Natural killer cell (primary cell): Measurements from ENCODE around the gene TTLL12. TPM values are rescaled to one million over a fixed set of nuclear protein-coding genes. Genes with fewer than 3 reads are reported as not detected.

Source experiments
- ATAC-seq, 3 donors: fragments of 150-1000 bp in 2 of 3; fragments of 200-7000 bp in 1 of 3; cut with Tn5 transposase; 1 replicate in 1 of 3; 2 replicates in 2 of 3; pipeline ENCODE4 v1.10.0; 2021; ENCODE audit warnings: mild to moderate bottlenecking in 2 of 3, moderate library complexity in 2 of 3
- DNase-seq, 2 donors: peaks; one replicate each; pipeline versions ENCODE4 v3.0.0 to v3.0.0-alpha.2; 2013 to 2021; ENCODE audit warnings: mixed read lengths in 1 of 2
- H3K27ac ChIP-seq: one replicate; pipeline ENCODE4 v1.5.1; 2013; ENCODE audit warnings: mild to moderate bottlenecking, low read length
- H3K27me3 ChIP-seq: one replicate; pipeline ENCODE4 v1.6.1; 2013; ENCODE audit warnings: low read length; ENCODE audit not compliant: control insufficient read depth, insufficient read depth
- H3K36me3 ChIP-seq: one replicate; pipeline ENCODE4 v1.6.1; 2013; ENCODE audit warnings: low read length; ENCODE audit not compliant: control insufficient read depth, insufficient read depth
- H3K4me1 ChIP-seq: one replicate; pipeline ENCODE4 v1.6.1; 2013; ENCODE audit warnings: low read length; ENCODE audit not compliant: control insufficient read depth, insufficient read depth
- H3K4me3 ChIP-seq: one replicate; pipeline ENCODE4 v1.5.1; 2013; ENCODE audit warnings: low read length
- H3K9me3 ChIP-seq: one replicate; pipeline ENCODE4 v1.6.1; 2013; ENCODE audit warnings: low read length; ENCODE audit not compliant: control insufficient read depth, insufficient read depth
- H3K27ac Mint-ChIP-seq, 2 donors: one replicate each; pipeline ENCODE4 v1.8.0; 2022; ENCODE audit warnings: mild to moderate bottlenecking in 2 of 2, mixed read lengths in 2 of 2, moderate library complexity in 1 of 2
- H3K27me3 Mint-ChIP-seq, 2 donors: one replicate each; pipeline ENCODE4 v1.8.0; 2022; ENCODE audit warnings: low read depth in 2 of 2, mixed read lengths in 2 of 2
- H3K36me3 Mint-ChIP-seq: one replicate; pipeline ENCODE4 v1.8.0; 2022; ENCODE audit warnings: mixed read lengths
- H3K4me1 Mint-ChIP-seq, 2 donors: one replicate each; pipeline ENCODE4 v1.8.0; 2022; ENCODE audit warnings: mixed read lengths in 2 of 2
- H3K4me3 Mint-ChIP-seq: one replicate; pipeline ENCODE4 v1.8.0; 2022; ENCODE audit warnings: mild to moderate bottlenecking, moderate library complexity, mixed read lengths
- H3K9me3 Mint-ChIP-seq, 2 donors: one replicate each; pipeline ENCODE4 v1.8.0; 2022; ENCODE audit warnings: mixed read lengths in 2 of 2
- WGBS: methylation state at CpG from one replicate; pipeline ENCODE4 v1.1.7; 2013; ENCODE audit warnings: missing lambda C conversion rate; ENCODE audit not compliant: insufficient coverage; 5-methylcytosine and 5-hydroxymethylcytosine counted together
- intact Hi-C: fragments of 100-400 bp; cut with micrococcal nuclease; formaldehyde crosslinking; loops from one replicate; pipeline ENCODE4 v1.14.2; 2022
- total RNA-seq, 4 donors: library from RNA; stranded (reverse); fragments of 120-200 nt in 1 of 4; gene quantifications; one replicate each; pipeline versions ENCODE4 v1.2.3 to v1.2.4, GENCODE V29; 2013 to 2022
- TF ChIP-seq, protein P1 (sequence below): fragments of 200-600 bp; IDR thresholded peaks from one replicate; pipeline ENCODE4 v1.8.0; 2022; ENCODE audit warnings: antibody characterized with exemption

Gene TTLL12
- total RNA-seq, 3 donors from 2014 or later (not counting 1 experiment from before 2014, with no cell fraction given): 9.3 to 15.5 (median 13.7) TPM

DNA sequence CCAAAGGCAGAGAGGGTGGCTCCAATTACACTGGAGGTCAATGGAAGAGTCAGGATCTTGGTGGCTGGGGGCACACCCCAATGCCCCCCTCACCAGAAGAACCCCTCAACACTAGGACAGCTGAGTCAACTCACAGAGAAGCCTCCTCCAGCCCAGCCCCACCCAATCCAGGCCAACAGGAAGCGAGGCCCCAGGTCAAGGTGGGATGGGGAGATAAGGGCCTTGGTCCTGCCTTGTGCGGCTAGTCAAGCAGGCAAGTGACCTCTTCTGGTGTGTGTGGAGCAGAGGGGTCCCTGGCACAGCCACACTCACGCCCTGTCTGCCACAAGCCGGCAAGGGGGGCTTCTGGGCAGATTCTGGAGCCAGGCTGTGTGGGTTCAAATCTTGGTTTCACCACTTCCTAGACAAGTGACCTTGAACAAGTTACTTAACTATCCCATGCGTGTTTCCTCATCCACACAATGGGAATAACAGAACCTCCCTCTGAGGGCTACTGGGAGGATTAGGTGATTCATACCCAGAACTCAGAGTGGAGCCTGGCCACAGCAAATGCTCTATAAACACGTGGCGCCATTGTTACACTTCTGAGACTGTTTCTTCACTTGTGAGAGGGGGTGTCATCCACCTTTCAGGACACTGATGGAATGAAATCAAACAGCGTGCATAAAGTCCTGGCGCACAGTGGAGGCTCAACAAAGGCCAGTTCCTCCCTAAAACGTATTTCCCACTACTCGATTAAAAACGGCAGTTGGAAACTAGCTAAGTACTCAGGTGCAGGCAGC lies 3.2 kb downstream of the TTLL12 start:
- ATAC-seq (no peak), DNase-seq (no peak)
- H3K4me1 Mint-ChIP-seq: peaks cover 9 to 16% of the 10 kb centered on the region in 2 donors
- Histone ChIP-seq H3K4me1 (peaks cover 19% of the 10 kb centered on the region), H3K4me3 (no peak overlapping the region), H3K27me3 (no peaks in the 10 kb centered on the region), H3K36me3 (peaks cover 9% of the 10 kb centered on the region), H3K27ac (no peak overlapping the region), H3K9me3 (no peaks in the 10 kb centered on the region)
- WGBS: 72% methylated on average over 12 of the region's 12 CpGs
- no peak overlapping the region for H3K4me3 Mint-ChIP-seq
- no peaks in the 10 kb centered on the region for H3K27me3 Mint-ChIP-seq
- no peaks in the 10 kb centered on the region for H3K36me3 Mint-ChIP-seq
- no peaks in the 10 kb centered on the region for H3K9me3 Mint-ChIP-seq
- TF ChIP-seq, protein P1, sequence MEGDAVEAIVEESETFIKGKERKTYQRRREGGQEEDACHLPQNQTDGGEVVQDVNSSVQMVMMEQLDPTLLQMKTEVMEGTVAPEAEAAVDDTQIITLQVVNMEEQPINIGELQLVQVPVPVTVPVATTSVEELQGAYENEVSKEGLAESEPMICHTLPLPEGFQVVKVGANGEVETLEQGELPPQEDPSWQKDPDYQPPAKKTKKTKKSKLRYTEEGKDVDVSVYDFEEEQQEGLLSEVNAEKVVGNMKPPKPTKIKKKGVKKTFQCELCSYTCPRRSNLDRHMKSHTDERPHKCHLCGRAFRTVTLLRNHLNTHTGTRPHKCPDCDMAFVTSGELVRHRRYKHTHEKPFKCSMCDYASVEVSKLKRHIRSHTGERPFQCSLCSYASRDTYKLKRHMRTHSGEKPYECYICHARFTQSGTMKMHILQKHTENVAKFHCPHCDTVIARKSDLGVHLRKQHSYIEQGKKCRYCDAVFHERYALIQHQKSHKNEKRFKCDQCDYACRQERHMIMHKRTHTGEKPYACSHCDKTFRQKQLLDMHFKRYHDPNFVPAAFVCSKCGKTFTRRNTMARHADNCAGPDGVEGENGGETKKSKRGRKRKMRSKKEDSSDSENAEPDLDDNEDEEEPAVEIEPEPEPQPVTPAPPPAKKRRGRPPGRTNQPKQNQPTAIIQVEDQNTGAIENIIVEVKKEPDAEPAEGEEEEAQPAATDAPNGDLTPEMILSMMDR: no peak
- intact Hi-C loops: no loop called here
- peak overlapping the region; percentile 10 to 48 for H3K27ac Mint-ChIP-seq

- Mint-ChIP-seq H3K27ac (no peak overlapping the region), H3K4me3 (no peak overlapping the region), H3K9me3 (no peaks in the 10 kb centered on the region), H3K36me3 (no peaks in the 10 kb centered on the region), H3K27me3 (no peaks in the 10 kb centered on the region), H3K4me1 (peaks cover 9 to 13% of the 10 kb centered on the region in 2 donors)
- H3K4me1 ChIP-seq: peaks cover 16% of the 10 kb centered on the region
- no peak for DNase-seq
- 94% methylated on average over 17 of the region's 17 CpGs for WGBS
- no peak for ATAC-seq
- TF ChIP-seq, protein P1: no peak
- intact Hi-C loops: no loop called here
- peaks cover 9% of the 10 kb centered on the region for H3K36me3 ChIP-seq
- no peaks in the 10 kb centered on the region for H3K9me3 ChIP-seq
- no peaks in the 10 kb centered on the region for H3K27me3 ChIP-seq
- no peak overlapping the region for H3K27ac ChIP-seq
- H3K4me3 ChIP-seq: no peak overlapping the region
Measured at GRCh38 chr22:43182726-43183125, 4.2 kb downstream of the TTLL12 start.

DNA sequence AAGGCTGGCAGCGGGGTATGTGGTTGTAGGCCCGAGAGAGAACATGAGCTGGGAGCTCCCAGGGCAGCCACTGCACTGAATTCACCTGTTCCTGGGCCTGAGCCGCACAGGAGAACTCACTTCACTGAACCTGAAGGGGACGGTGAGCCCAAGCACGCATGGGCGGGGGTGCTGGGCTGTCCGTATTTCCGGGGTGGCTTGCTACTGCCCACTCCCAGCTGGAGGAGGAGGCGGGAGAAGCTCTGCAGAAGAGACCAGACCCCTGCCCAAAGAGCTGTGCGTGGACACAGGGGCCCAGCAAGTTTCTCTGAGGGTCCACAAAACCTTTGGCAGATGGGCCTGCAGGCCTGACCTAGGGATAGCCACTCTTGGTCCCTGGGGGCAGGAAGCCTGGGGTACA lies 4.8 kb downstream of the TTLL12 start:
- H3K4me3 ChIP-seq: no peak overlapping the region
- Mint-ChIP-seq H3K27me3 (no peaks in the 10 kb centered on the region), H3K36me3 (no peaks in the 10 kb centered on the region), H3K27ac (no peak overlapping the region), H3K4me3 (no peak overlapping the region), H3K9me3 (no peaks in the 10 kb centered on the region), H3K4me1 (peaks cover 9 to 11% of the 10 kb centered on the region in 2 donors)
- peaks cover 9% of the 10 kb centered on the region for H3K36me3 ChIP-seq
- no peak for ATAC-seq
- intact Hi-C loops: no loop called here
- TF ChIP-seq, protein P1: no peak
- WGBS: 95% methylated on average over 10 of the region's 10 CpGs
- H3K27ac ChIP-seq: no peak overlapping the region
- H3K27me3 ChIP-seq: no peaks in the 10 kb centered on the region
- H3K9me3 ChIP-seq: no peaks in the 10 kb centered on the region
- H3K4me1 ChIP-seq: peaks cover 14% of the 10 kb centered on the region
- no peak for DNase-seq
